ENCODE data around the gene FSTL4.

FSTL4 gene

GRCh38 chr5:133494232-133494922 lies 118.0 kb downstream of the FSTL4 start:
- no peak overlapping the region for H3K4me3 Mint-ChIP-seq
- no peaks in the 10 kb centered on the region for H3K4me1 Mint-ChIP-seq
- H3K27me3 Mint-ChIP-seq, result peaks cover 4% of the 10 kb centered on the region
- peaks cover 4% of the 10 kb centered on the region for H3K9me3 Mint-ChIP-seq
- H3K36me3 Mint-ChIP-seq, result no peaks in the 10 kb centered on the region
- H3K27ac Mint-ChIP-seq, result no peak overlapping the region

DNA sequence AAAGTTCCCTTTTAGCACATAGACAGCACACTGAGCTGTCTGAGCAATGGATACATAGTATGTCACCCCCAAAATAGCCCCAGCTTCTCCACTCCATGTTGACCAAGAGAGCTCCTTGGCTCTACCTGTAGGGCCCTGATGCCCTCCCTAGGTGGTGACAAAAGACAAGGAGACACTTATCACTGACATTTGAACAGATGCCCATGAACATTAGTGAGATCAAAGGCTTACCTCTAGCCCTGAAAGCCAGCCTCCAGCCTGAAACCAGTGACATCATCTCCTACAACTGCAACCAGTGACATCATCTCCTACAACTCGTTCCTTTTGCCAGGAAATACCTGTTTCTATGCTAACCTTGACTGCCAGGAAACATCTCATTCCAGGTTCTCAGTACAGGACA lies 122.7 kb downstream of the FSTL4 start:
- no peaks in the 10 kb centered on the region for H3K4me1 Mint-ChIP-seq
- H3K27me3 Mint-ChIP-seq, result no peaks in the 10 kb centered on the region
- H3K9me3 Mint-ChIP-seq, result peaks cover 4% of the 10 kb centered on the region
- no peak overlapping the region for H3K27ac Mint-ChIP-seq
- no peak overlapping the region for H3K4me3 Mint-ChIP-seq
- no peaks in the 10 kb centered on the region for H3K36me3 Mint-ChIP-seq

GRCh38 chr5:133487093-133487492 lies 125.2 kb downstream of the FSTL4 start:
- H3K4me3 Mint-ChIP-seq, result no peak overlapping the region
- peaks cover 4% of the 10 kb centered on the region for H3K9me3 Mint-ChIP-seq
- no peaks in the 10 kb centered on the region for H3K4me1 Mint-ChIP-seq
- H3K36me3 Mint-ChIP-seq, result no peaks in the 10 kb centered on the region
- H3K27me3 Mint-ChIP-seq, result no peaks in the 10 kb centered on the region
- no peak overlapping the region for H3K27ac Mint-ChIP-seq

DNA sequence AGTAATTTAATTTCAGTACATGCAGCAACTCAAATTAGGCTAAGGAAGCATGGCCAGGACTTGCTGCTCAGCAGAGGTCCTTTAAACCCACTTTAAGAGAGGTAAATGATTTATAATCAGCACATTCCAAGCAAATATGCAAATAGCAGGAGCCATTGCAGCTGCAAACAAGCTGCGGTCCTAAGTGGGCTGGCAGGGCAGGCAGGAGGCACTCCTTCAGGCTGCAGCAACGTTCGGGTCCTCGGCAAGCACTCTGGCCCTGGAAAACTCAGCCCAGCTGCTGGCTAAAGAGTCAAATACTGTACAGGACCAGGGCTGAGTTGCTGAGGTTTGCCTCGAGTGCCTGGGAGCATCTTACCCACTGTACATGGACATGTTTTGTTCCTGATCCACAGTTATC lies 126.9 kb downstream of the FSTL4 start:
- H3K36me3 Mint-ChIP-seq, result no peaks in the 10 kb centered on the region
- no peaks in the 10 kb centered on the region for H3K4me1 Mint-ChIP-seq
- H3K4me3 Mint-ChIP-seq, result no peak overlapping the region
- peaks cover 4% of the 10 kb centered on the region for H3K9me3 Mint-ChIP-seq
- H3K27me3 Mint-ChIP-seq, result no peaks in the 10 kb centered on the region
- H3K27ac Mint-ChIP-seq, result no peak overlapping the region

DNA sequence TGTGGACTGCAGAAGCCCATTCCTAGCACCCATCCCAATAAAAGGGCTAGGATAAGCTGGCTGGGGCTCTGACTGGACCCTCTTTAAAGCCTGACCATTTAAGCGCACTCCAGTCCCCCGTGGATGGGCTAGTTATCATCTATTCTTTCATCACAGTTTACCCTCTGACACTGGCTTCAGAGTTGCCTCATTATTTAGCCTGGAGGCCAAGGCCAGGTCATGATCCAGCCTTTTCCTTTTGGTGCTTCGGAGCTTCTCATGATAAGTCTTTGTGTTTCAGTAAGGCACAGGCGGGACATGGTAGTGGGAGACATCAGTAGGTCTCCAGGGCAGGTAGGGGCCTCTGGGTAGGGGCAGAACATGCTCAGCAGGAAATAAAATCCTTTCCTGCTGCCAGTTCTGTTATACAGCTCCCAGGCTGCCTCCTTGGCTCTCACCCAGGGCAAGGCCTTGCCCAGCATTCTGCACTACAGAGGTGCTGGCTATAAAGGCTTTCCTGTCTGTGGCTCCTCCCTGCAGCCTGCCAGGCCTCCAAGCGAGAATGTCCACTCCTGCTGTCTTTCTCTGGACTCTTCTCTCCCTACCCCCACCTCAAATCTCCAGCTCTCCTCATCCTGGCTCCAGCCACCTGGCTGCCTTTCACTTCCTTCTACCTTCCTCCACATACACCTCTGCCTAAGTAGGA lies 128.8 kb downstream of the FSTL4 start:
- no peak overlapping the region for H3K4me3 Mint-ChIP-seq
- H3K4me1 Mint-ChIP-seq, result no peaks in the 10 kb centered on the region
- H3K27me3 Mint-ChIP-seq, result no peaks in the 10 kb centered on the region
- H3K9me3 Mint-ChIP-seq, result no peaks in the 10 kb centered on the region
- no peak overlapping the region for H3K27ac Mint-ChIP-seq
- no peaks in the 10 kb centered on the region for H3K36me3 Mint-ChIP-seq

DNA sequence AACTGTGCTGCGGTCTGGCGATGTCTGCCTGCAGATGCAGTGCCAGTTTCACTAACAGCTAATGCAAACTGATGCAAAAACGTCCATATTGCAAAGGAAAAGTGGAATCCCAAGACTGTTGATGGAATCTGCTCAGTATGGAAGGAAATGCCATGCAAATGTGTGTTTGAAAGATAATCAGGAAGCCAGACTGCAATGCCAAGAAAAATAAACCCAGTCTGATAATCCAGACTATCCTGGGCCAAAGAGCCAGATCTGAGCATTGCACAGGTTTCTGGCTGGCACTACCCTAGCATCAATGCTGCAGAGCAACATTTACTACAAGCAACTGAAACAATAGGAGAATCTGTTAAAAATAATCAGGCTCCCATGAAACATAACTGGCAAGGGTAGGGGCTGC lies 130.3 kb downstream of the FSTL4 start:
- H3K4me1 Mint-ChIP-seq, result no peaks in the 10 kb centered on the region
- H3K4me3 Mint-ChIP-seq, result no peak overlapping the region
- no peaks in the 10 kb centered on the region for H3K36me3 Mint-ChIP-seq
- H3K27ac Mint-ChIP-seq, result no peak overlapping the region
- H3K27me3 Mint-ChIP-seq, result no peaks in the 10 kb centered on the region
- no peaks in the 10 kb centered on the region for H3K9me3 Mint-ChIP-seq

DNA sequence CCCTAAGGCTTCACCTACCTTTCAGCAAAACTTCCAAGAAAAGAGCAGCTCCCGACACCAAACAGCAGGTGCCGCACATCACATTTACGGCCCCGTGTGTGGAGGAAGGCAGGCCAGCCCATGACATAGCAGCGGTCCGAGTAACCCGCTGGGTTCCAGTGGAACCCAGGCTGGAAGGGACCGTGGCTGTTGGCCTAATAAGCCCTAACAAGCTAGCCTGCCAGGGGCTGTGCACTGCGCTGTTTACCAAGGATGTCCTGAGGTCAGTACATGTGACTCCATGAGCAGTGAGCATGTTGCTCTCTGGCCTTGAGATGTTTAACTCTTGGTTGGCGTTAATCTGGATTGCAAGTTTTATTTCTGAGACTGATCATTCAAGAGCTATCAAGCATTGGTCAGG lies 131.5 kb downstream of the FSTL4 start:
- Mint-ChIP-seq H3K4me3 (no peak overlapping the region), H3K4me1 (no peaks in the 10 kb centered on the region), H3K9me3 (no peaks in the 10 kb centered on the region), H3K27me3 (no peaks in the 10 kb centered on the region), H3K27ac (no peak overlapping the region), H3K36me3 (no peaks in the 10 kb centered on the region)

GRCh38 chr5:133480366-133480765 lies 132.0 kb downstream of the FSTL4 start:
- H3K27me3 Mint-ChIP-seq, result peaks cover 2% of the 10 kb centered on the region
- no peak overlapping the region for H3K27ac Mint-ChIP-seq
- no peak overlapping the region for H3K4me3 Mint-ChIP-seq
- H3K4me1 Mint-ChIP-seq, result no peaks in the 10 kb centered on the region
- H3K9me3 Mint-ChIP-seq, result no peaks in the 10 kb centered on the region
- H3K36me3 Mint-ChIP-seq, result no peaks in the 10 kb centered on the region

DNA sequence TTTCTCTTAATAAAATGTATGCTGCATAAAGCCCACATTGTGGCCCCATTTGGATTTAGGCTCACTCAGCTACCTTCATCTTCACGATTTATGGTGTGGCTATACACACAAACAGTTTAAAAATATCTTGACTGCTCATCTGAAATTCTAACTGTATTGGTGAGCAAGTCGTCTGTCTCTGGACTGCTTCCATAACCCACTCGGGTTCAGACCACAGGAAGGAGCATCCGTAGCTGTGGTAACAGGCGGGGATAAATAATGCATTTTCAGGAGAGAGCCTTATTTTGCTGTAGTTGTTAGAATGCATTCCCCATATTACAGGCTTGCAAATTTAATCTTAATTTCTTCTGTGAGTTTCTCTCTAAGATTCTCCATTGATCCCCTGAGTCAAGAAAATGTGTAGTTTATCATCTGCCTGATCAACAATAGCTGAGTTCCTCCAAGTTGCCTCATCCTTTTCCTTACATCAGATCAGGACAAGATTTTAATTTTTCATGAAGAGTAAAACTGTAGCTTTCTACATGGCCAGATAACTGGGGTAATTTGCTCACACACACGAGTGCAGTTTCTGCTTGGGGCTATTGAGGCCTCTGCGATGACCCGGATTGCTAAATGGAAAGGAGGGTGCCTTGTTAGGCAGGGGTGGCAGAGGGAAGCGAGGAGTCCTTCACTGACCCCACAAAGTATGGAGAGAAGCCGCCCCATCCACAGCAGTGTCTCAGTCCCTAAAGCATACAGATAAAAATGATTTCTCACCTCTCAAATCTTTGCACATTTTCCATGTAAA lies 133.9 kb downstream of the FSTL4 start:
- Mint-ChIP-seq H3K27me3 (peaks cover 2% of the 10 kb centered on the region), H3K36me3 (no peaks in the 10 kb centered on the region), H3K4me1 (no peaks in the 10 kb centered on the region), H3K27ac (no peak overlapping the region), H3K4me3 (no peak overlapping the region), H3K9me3 (no peaks in the 10 kb centered on the region)

DNA sequence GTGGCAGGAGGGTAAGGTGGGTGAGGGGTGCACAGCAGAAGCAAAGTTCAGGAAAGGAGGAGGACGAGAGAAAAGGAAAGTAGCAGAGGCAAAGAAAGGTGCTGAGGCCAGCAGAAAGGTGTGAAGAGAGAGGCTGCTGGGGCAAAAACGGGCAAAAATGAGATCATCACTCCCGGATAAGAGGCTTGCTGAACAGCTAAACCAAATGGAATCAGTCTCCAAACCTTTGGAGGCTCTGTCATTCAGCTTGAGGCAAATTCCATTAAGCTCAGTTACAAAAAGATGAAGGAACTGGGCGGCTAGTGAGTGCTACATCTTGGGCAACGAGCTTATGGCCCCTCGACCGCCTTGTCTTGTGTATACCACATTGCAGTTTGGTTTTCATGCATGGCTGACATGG lies 136.4 kb downstream of the FSTL4 start:
- no peaks in the 10 kb centered on the region for H3K4me1 Mint-ChIP-seq
- H3K27ac Mint-ChIP-seq, result no peak overlapping the region
- no peaks in the 10 kb centered on the region for H3K36me3 Mint-ChIP-seq
- H3K27me3 Mint-ChIP-seq, result peaks cover 5% of the 10 kb centered on the region
- H3K4me3 Mint-ChIP-seq, result no peak overlapping the region
- H3K9me3 Mint-ChIP-seq, result no peaks in the 10 kb centered on the region

GRCh38 chr5:133474851-133475590 lies 137.3 kb downstream of the FSTL4 start:
- Mint-ChIP-seq H3K36me3 (no peaks in the 10 kb centered on the region), H3K9me3 (no peaks in the 10 kb centered on the region), H3K4me1 (no peaks in the 10 kb centered on the region), H3K27me3 (peaks cover 5% of the 10 kb centered on the region), H3K27ac (no peak overlapping the region), H3K4me3 (no peak overlapping the region)

GRCh38 chr5:133473291-133473690 lies 139.1 kb downstream of the FSTL4 start:
- Mint-ChIP-seq H3K27ac (no peak overlapping the region), H3K4me1 (no peaks in the 10 kb centered on the region), H3K4me3 (no peak overlapping the region)

GRCh38 chr5:133472829-133473228 lies 139.5 kb downstream of the FSTL4 start:
- no peaks in the 10 kb centered on the region for H3K4me1 Mint-ChIP-seq

More at GRCh38 chr5:133473291-133473690, 139.1 kb downstream of the FSTL4 start:
- Mint-ChIP-seq H3K36me3 (no peaks in the 10 kb centered on the region), H3K9me3 (no peaks in the 10 kb centered on the region), H3K27me3 (peaks cover 5% of the 10 kb centered on the region)

GRCh38 chr5:133471699-133472098 lies 140.6 kb downstream of the FSTL4 start:
- H3K4me1 Mint-ChIP-seq, result no peaks in the 10 kb centered on the region
- no peaks in the 10 kb centered on the region for H3K9me3 Mint-ChIP-seq
- no peak overlapping the region for H3K4me3 Mint-ChIP-seq
- H3K27ac Mint-ChIP-seq, result no peak overlapping the region
- no peaks in the 10 kb centered on the region for H3K36me3 Mint-ChIP-seq
- peaks cover 5% of the 10 kb centered on the region for H3K27me3 Mint-ChIP-seq

More at GRCh38 chr5:133472829-133473228, 139.5 kb downstream of the FSTL4 start:
- Mint-ChIP-seq H3K36me3 (no peaks in the 10 kb centered on the region), H3K4me3 (no peak overlapping the region), H3K27me3 (peaks cover 5% of the 10 kb centered on the region), H3K27ac (no peak overlapping the region), H3K9me3 (no peaks in the 10 kb centered on the region)

- Mint-ChIP-seq H3K4me1 (no peaks in the 10 kb centered on the region), H3K36me3 (no peaks in the 10 kb centered on the region), H3K9me3 (no peaks in the 10 kb centered on the region), H3K27me3 (peaks cover 5% of the 10 kb centered on the region), H3K27ac (no peak overlapping the region), H3K4me3 (no peak overlapping the region)
Observed at GRCh38 chr5:133470841-133471240, 141.5 kb downstream of the FSTL4 start.
